CD4-positive, alpha-beta T cell (primary cell): Measurements from ENCODE around the gene TMEM163. TPM values are rescaled to one million over a fixed set of nuclear protein-coding genes. Genes with fewer than 3 reads are reported as not detected.

Experiments used
- ATAC-seq: fragments of 200-7000 bp; cut with Tn5 transposase; one replicate; pipeline ENCODE4 v1.10.0; 2022; ENCODE audit warnings: mild to moderate bottlenecking; ENCODE audit not compliant: poor library complexity
- CTCF ChIA-PET: fragments of 350-600 bp; sonication (Branson Sonifier 250); formaldehyde crosslinking; loops from one replicate; lab custom pipeline; 2021; ENCODE audit warnings: antibody characterized with exemption, inconsistent platforms; lab: Charles Lee
- POLR2A ChIA-PET: fragments of 350-600 bp; sonication (Branson Sonifier 250); formaldehyde crosslinking; loops from one replicate; lab custom pipeline; 2021; ENCODE audit warnings: antibody characterized with exemption, inconsistent platforms; lab: Charles Lee
- DNase-seq, 14 experiments: peaks; one replicate each; pipeline ENCODE4 v3.0.0-alpha.2; 2013 to 2020; ENCODE audit warnings: mixed read lengths in 2 of 14
- H3K27ac ChIP-seq, 2 donors: one replicate each; pipeline versions ENCODE4 v1.5.1 to v1.7.0; 2013; ENCODE audit warnings: low read length in 2 of 2, low read depth in 1 of 2, mild to moderate bottlenecking in 1 of 2
- H3K27me3 ChIP-seq, 2 experiments: 1 replicate in 1 of 2; 2 replicates in 1 of 2; pipeline versions ENCODE4 v1.6.1 to v1.7.0; 2013; ENCODE audit warnings: low read length in 2 of 2, control low read depth in 1 of 2, mild to moderate bottlenecking in 1 of 2, moderate library complexity in 1 of 2; ENCODE audit not compliant: insufficient read depth in 2 of 2, control insufficient read depth in 1 of 2
- H3K36me3 ChIP-seq: one replicate; pipeline ENCODE4 v1.6.1; 2013; ENCODE audit warnings: low read length, control low read depth; ENCODE audit not compliant: insufficient read depth
- H3K4me1 ChIP-seq: one replicate; pipeline ENCODE4 v1.6.1; 2013; ENCODE audit warnings: low read length, control low read depth; ENCODE audit not compliant: insufficient read depth
- H3K4me3 ChIP-seq: one replicate; pipeline ENCODE4 v1.5.1; 2013; ENCODE audit warnings: mild to moderate bottlenecking, low read length, moderate library complexity
- H3K9me3 ChIP-seq, 2 experiments: 1 replicate in 1 of 2; 2 replicates in 1 of 2; pipeline versions ENCODE4 v1.6.1 to v1.7.0; 2013; ENCODE audit warnings: low read length in 2 of 2, mild to moderate bottlenecking in 2 of 2, control low read depth in 1 of 2, moderate library complexity in 1 of 2; ENCODE audit not compliant: control insufficient read depth in 1 of 2, insufficient read depth in 1 of 2
- H3K27ac Mint-ChIP-seq: one replicate; pipeline ENCODE4 v1.8.0; 2020; ENCODE audit warnings: mixed read lengths
- H3K27me3 Mint-ChIP-seq: one replicate; pipeline ENCODE4 v1.8.0; 2021; ENCODE audit warnings: mixed read lengths
- H3K36me3 Mint-ChIP-seq: one replicate; pipeline ENCODE4 v1.8.0; 2021; ENCODE audit warnings: low read depth, mixed read lengths
- H3K4me1 Mint-ChIP-seq: one replicate; pipeline ENCODE4 v1.8.0; 2021; ENCODE audit warnings: low read depth, mixed read lengths
- H3K4me3 Mint-ChIP-seq: one replicate; pipeline ENCODE4 v1.8.0; 2020; ENCODE audit warnings: mild to moderate bottlenecking, mixed read lengths
- H3K9me3 Mint-ChIP-seq: one replicate; pipeline ENCODE4 v1.8.0; 2020; ENCODE audit warnings: mixed read lengths
- intact Hi-C, 2 experiments: fragments of 100-400 bp; cut with DNase I in 1 of 2; cut with micrococcal nuclease in 1 of 2; formaldehyde crosslinking; loops; one replicate each; pipeline versions ENCODE4 v1.15.1 to v1.9.0; 2023 to 2025; cut with DNase I, micrococcal nuclease
- total RNA-seq, 174 experiments: library from RNA in 2 of 174; stranded (reverse) in 2 of 174; gene quantifications; one replicate each; pipeline ENCODE4 v1.2.3 and lab custom pipeline; 2021 to 2026
- TF ChIP-seq, protein P1 (sequence below): fragments of 200-600 bp; IDR thresholded peaks from one replicate; pipeline ENCODE4 v1.8.0; 2022; ENCODE audit warnings: antibody characterized with exemption, mild to moderate bottlenecking

Gene TMEM163
- total RNA-seq, 2 experiments from 2014 or later, result 0.14 to 0.47 TPM

DNA sequence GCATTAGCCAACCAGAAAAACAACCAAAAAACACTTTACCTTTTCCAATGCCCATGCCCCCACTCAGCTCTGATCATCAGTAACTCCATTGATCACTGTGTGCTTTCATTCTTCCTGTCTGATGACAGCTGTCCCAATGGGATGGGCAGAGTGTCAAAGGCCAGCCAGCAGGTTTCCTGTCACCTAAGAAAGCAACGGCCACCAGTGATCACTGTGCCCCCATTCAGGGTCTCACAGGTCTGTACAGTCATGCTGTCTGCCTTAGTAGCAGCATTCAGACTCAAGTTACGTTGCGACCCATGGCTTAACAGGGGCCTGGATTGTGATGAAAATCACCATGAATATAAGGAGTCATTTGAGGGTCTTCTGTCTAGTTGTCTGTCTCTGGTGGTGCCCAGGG is 280.4 kb downstream of the TMEM163 start:
- H3K27me3 ChIP-seq, result no peaks in the 10 kb centered on the region
- ATAC-seq (no peak), DNase-seq (no peak)
- H3K27me3 Mint-ChIP-seq, result no peaks in the 10 kb centered on the region
- no peak overlapping the region for H3K4me3 ChIP-seq
- H3K27ac ChIP-seq, result no peak overlapping the region
- H3K27ac Mint-ChIP-seq, result peak overlapping the region; percentile 12
- H3K9me3 Mint-ChIP-seq, result no peaks in the 10 kb centered on the region
- H3K4me1 ChIP-seq, result no peaks in the 10 kb centered on the region
- no peaks in the 10 kb centered on the region for H3K9me3 ChIP-seq
- H3K4me1 Mint-ChIP-seq, result no peaks in the 10 kb centered on the region
- POLR2A ChIA-PET, result no interaction called here
- TF ChIP-seq, protein P1, sequence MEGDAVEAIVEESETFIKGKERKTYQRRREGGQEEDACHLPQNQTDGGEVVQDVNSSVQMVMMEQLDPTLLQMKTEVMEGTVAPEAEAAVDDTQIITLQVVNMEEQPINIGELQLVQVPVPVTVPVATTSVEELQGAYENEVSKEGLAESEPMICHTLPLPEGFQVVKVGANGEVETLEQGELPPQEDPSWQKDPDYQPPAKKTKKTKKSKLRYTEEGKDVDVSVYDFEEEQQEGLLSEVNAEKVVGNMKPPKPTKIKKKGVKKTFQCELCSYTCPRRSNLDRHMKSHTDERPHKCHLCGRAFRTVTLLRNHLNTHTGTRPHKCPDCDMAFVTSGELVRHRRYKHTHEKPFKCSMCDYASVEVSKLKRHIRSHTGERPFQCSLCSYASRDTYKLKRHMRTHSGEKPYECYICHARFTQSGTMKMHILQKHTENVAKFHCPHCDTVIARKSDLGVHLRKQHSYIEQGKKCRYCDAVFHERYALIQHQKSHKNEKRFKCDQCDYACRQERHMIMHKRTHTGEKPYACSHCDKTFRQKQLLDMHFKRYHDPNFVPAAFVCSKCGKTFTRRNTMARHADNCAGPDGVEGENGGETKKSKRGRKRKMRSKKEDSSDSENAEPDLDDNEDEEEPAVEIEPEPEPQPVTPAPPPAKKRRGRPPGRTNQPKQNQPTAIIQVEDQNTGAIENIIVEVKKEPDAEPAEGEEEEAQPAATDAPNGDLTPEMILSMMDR, result no peak
- intact Hi-C loops, result no loop called here
- peaks cover 84% of the 10 kb centered on the region for H3K36me3 Mint-ChIP-seq
- H3K4me3 Mint-ChIP-seq, result no peak overlapping the region
- CTCF ChIA-PET, result no interaction called here
- peaks cover 60% of the 10 kb centered on the region for H3K36me3 ChIP-seq

DNA sequence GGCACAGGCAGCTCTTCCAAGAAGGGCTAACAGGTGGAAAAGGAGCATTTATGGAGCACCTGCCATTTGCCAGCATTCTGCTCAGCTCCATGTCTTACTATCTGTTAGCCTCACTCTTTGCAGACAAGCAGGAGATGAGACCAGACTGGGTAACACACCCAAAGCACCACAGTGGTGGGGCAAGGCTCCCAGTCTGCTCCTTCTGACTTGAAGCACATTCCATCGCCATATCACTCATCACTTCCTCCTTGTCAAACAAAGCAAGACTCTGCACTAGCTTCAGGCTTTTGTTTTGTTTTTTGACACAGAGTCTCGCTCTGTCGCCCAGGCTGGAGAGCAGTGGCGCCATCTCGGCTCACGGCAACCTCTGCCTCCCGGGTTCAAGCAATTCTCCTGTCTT is 282.1 kb downstream of the TMEM163 start:
- intact Hi-C loops, result no loop called here
- no peak overlapping the region for H3K4me3 Mint-ChIP-seq
- ATAC-seq (no peak), DNase-seq (no peak)
- H3K27ac Mint-ChIP-seq, result no peak overlapping the region
- H3K27ac ChIP-seq, result no peak overlapping the region
- no peaks in the 10 kb centered on the region for H3K4me1 Mint-ChIP-seq
- H3K36me3 Mint-ChIP-seq, result peaks cover 86% of the 10 kb centered on the region
- H3K27me3 ChIP-seq, result no peaks in the 10 kb centered on the region
- H3K9me3 ChIP-seq, result no peaks in the 10 kb centered on the region
- H3K4me1 ChIP-seq, result no peaks in the 10 kb centered on the region
- CTCF ChIA-PET, result no interaction called here
- H3K36me3 ChIP-seq, result peaks cover 62% of the 10 kb centered on the region
- H3K27me3 Mint-ChIP-seq, result no peaks in the 10 kb centered on the region
- H3K9me3 Mint-ChIP-seq, result no peaks in the 10 kb centered on the region
- TF ChIP-seq, protein P1, result no peak
- H3K4me3 ChIP-seq, result no peak overlapping the region
- POLR2A ChIA-PET, result no interaction called here

DNA sequence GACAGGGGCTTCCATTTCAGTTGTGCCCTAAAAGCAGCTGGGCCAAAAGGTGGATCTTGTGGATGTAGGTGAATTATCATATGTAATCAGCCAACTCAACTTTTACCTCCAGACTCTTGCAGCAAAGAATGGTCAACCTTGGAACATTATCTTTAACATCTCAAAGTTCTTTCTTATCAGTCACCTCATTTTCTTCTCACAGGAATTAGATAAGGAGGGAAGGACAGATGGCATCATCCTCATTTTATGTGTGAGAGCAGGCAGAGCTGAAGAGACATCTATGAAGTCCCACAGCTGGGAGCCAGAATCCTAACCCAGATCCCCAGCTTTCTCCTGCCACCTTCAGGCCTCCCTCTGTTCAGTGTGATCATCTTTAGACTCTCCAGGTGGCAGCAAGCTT is 282.9 kb downstream of the TMEM163 start:
- no peak for DNase-seq
- H3K36me3 Mint-ChIP-seq, result peaks cover 90% of the 10 kb centered on the region
- intact Hi-C loops, result no loop called here
- no peaks in the 10 kb centered on the region for H3K9me3 Mint-ChIP-seq
- H3K27me3 Mint-ChIP-seq, result no peaks in the 10 kb centered on the region
- no peaks in the 10 kb centered on the region for H3K4me1 ChIP-seq
- POLR2A ChIA-PET, result no interaction called here
- H3K9me3 ChIP-seq, result no peaks in the 10 kb centered on the region
- no peak overlapping the region for H3K4me3 ChIP-seq
- no peaks in the 10 kb centered on the region for H3K4me1 Mint-ChIP-seq
- H3K27me3 ChIP-seq, result no peaks in the 10 kb centered on the region
- CTCF ChIA-PET, result no interaction called here
- ATAC-seq, result no peak
- no peak overlapping the region for H3K27ac Mint-ChIP-seq
- H3K27ac ChIP-seq, result no peak overlapping the region
- TF ChIP-seq, protein P1, result no peak
- no peak overlapping the region for H3K4me3 Mint-ChIP-seq
- H3K36me3 ChIP-seq, result peaks cover 62% of the 10 kb centered on the region
